HCT116 (cell line): ENCODE measurements around the gene TSC22D3. TPM values are rescaled to one million over a fixed set of nuclear protein-coding genes. Genes with fewer than 3 reads are reported as not detected.

Experiments used
- ATAC-seq: fragments of 200-7000 bp; cut with Tn5 transposase; 2 replicates; pipeline ENCODE4 v1.9.1; 2020; ENCODE audit warnings: mild to moderate bottlenecking, moderate library complexity
- BruUV-seq: library from RNA; stranded (reverse); fragments of 400-500 nt; replicated peaks from 2 replicates; lab custom pipeline; 2021; lab: Mats Ljungman, UMichigan
- CTCF ChIA-PET: fragments of 300-600 bp; sonication (Branson Sonifier 250); formaldehyde crosslinking; loops from one replicate; lab custom pipeline; 2021; ENCODE audit warnings: antibody characterized with exemption; lab: Charles Lee
- POLR2A ChIA-PET: fragments of 300-600, 350-600 bp; sonication (Branson Sonifier 250); formaldehyde crosslinking; loops from one replicate; lab custom pipeline; 2021; ENCODE audit warnings: antibody characterized with exemption; lab: Charles Lee
- RAD21 ChIA-PET, 2 experiments: fragments of 300-600 bp; sonication (Branson Sonifier 250); formaldehyde crosslinking; loops; one replicate each; lab custom pipeline; 2023; ENCODE audit warnings: low total read pairs in 2 of 2; ENCODE audit not compliant: uncharacterized antibody in 2 of 2, unreplicated experiment in 2 of 2, low non-redundant PET in 1 of 2; lab: Charles Lee
- DNase-seq: peaks from one replicate; pipeline ENCODE4 v3.0.0-alpha.2; 2010; ENCODE audit warnings: low read depth, low spot score
- H2AFZ ChIP-seq: fragments of 200-600 bp; shearing (Covaris generic), sonication (generic); 2 replicates; pipeline ENCODE4 v1.6.1; 2017; ENCODE audit warnings: low read depth, mixed run types, mixed read lengths, antibody characterized with exemption, low read length; ENCODE audit not compliant: poor library complexity, severe bottlenecking
- H3K27ac ChIP-seq: 2 replicates; pipeline ENCODE4 v1.5.1; 2012; ENCODE audit warnings: low read depth, low read length
- H3K27me3 ChIP-seq: fragments of 200-600 bp; sonication (generic); 2 replicates; pipeline ENCODE4 v1.6.1; 2016; ENCODE audit warnings: mixed run types, low read length, mixed read lengths; ENCODE audit not compliant: insufficient read depth
- H3K36me3 ChIP-seq, 2 experiments: fragments of 200-500 bp in 1 of 2; fragments of 200-600 bp in 1 of 2; sonication (Bioruptor generic) in 1 of 2; sonication (generic) in 1 of 2; 2 replicates each; pipeline versions ENCODE4 v1.5.1 to v1.6.1; 2014 to 2016; ENCODE audit warnings: low read length in 2 of 2, inconsistent platforms in 1 of 2, mixed read lengths in 1 of 2, mixed run types in 1 of 2; ENCODE audit not compliant: insufficient read depth in 2 of 2, control insufficient read depth in 1 of 2
- H3K4me1 ChIP-seq, 2 experiments: fragments of 200-600 bp in 1 of 2; sonication (generic) in 1 of 2; 2 replicates each; pipeline versions ENCODE4 v1.5.1 to v1.6.1; 2012 to 2017; ENCODE audit warnings: low read length in 2 of 2, inconsistent platforms in 1 of 2, mild to moderate bottlenecking in 1 of 2, mixed read lengths in 1 of 2, mixed run types in 1 of 2, moderate library complexity in 1 of 2; ENCODE audit not compliant: insufficient read depth in 2 of 2, control insufficient read depth in 1 of 2
- H3K4me2 ChIP-seq: fragments of 200-600 bp; sonication (generic); 2 replicates; pipeline ENCODE4 v1.6.1; 2017; ENCODE audit warnings: mixed run types, low read length, mixed read lengths
- H3K4me3 ChIP-seq, 2 experiments: fragments of 200-600 bp in 1 of 2; sonication (generic) in 1 of 2; replicated peaks in 1 of 2; 2 replicates each; pipeline ENCODE4 v1.5.1; 2011 to 2016; ENCODE audit warnings: low read length in 2 of 2, control low read depth in 1 of 2, low read depth in 1 of 2, mild to moderate bottlenecking in 1 of 2, mixed read lengths in 1 of 2, mixed run types in 1 of 2
- H3K79me2 ChIP-seq: fragments of 200-600 bp; sonication (generic); 2 replicates; pipeline ENCODE4 v1.6.1; 2017; ENCODE audit warnings: mild to moderate bottlenecking, mixed run types, low read length, moderate library complexity, mixed read lengths; ENCODE audit not compliant: insufficient read depth
- H3K9ac ChIP-seq: fragments of 200-600 bp; sonication (generic); 2 replicates; pipeline ENCODE4 v1.6.1; 2016; ENCODE audit warnings: low read length, mixed read lengths
- H3K9me2 ChIP-seq: fragments of 200-600 bp; sonication (generic), shearing (Covaris generic); 2 replicates; pipeline ENCODE4 v1.6.1; 2017; ENCODE audit warnings: mixed run types, mild to moderate bottlenecking, moderate library complexity; ENCODE audit not compliant: insufficient read depth
- H3K9me3 ChIP-seq, 2 experiments: fragments of 200-500 bp in 1 of 2; fragments of 200-600 bp in 1 of 2; sonication (Bioruptor generic) in 1 of 2; sonication (generic) in 1 of 2; 2 replicates each; pipeline ENCODE4 v1.6.1; 2014 to 2017; ENCODE audit warnings: low read length in 2 of 2, mixed read lengths in 2 of 2, inconsistent platforms in 1 of 2, low read depth in 1 of 2, mild to moderate bottlenecking in 1 of 2, mixed run types in 1 of 2, moderate library complexity in 1 of 2; ENCODE audit not compliant: control insufficient read depth in 1 of 2, insufficient read depth in 1 of 2
- H4K20me1 ChIP-seq: fragments of 200-600 bp; sonication (generic), shearing (Covaris generic); 2 replicates; pipeline ENCODE4 v1.6.1; 2017; ENCODE audit warnings: mixed run types, mild to moderate bottlenecking, moderate library complexity; ENCODE audit not compliant: insufficient read depth
- FOSL1 ChIP-seq: IDR thresholded peaks from 2 replicates; pipeline ENCODE4 v1.6.1; 2012; ENCODE audit warnings: low read depth
- intact Hi-C: fragments of 100-400 bp; cut with micrococcal nuclease; formaldehyde crosslinking; loops from 2 replicates; pipeline ENCODE4 v1.10.0; 2022
- total RNA-seq: library from RNA; stranded (reverse); gene quantifications from one replicate; pipeline ENCODE4 v1.2.1, GENCODE V29; 2021; ENCODE audit not compliant: unreplicated experiment
- TF ChIP-seq, protein P1 (sequence below), 3 experiments: fragments of 200-600 bp in 1 of 3; sonication (generic) in 1 of 3; IDR thresholded peaks in 2 of 3; conservative IDR thresholded peaks in 1 of 3; 2 replicates each; pipeline ENCODE4 v1.5.1; 2012 to 2017; ENCODE audit warnings: low read depth in 2 of 3, low read length in 2 of 3, antibody characterized with exemption in 1 of 3, borderline replicate concordance in 1 of 3, control low read depth in 1 of 3, mild to moderate bottlenecking in 1 of 3, mixed read lengths in 1 of 3, mixed run types in 1 of 3, moderate library complexity in 1 of 3; ENCODE audit not compliant: insufficient read depth in 1 of 3

The TSC22D3 gene
- total RNA-seq, 1 experiment from 2014 or later: 24.6 TPM

DNA sequence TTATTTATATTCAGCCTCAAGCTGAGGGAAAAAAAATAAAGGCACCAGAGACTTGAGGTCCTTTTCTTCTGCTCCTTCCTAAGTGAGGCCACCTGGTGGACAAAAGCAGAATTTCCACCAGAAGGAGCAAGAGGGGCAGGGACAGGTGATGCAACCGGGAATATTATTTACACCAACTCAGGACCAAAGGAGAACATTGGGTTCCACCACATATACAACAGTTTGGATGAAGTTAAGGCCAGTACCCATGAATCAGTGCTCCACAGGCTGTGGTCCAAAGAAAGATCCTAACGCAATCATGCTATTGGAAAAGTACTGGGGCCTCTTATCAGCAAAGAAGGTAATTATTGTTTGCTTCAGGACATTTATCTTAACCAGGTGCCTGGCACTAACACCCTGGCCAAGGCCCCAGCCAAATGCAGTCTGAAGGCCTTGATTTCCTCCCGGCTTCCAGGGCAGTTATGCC, 57.4 kb downstream of the TSC22D3 start:
- TF ChIP-seq FOSL1: no peak
- TF ChIP-seq, protein P1, sequence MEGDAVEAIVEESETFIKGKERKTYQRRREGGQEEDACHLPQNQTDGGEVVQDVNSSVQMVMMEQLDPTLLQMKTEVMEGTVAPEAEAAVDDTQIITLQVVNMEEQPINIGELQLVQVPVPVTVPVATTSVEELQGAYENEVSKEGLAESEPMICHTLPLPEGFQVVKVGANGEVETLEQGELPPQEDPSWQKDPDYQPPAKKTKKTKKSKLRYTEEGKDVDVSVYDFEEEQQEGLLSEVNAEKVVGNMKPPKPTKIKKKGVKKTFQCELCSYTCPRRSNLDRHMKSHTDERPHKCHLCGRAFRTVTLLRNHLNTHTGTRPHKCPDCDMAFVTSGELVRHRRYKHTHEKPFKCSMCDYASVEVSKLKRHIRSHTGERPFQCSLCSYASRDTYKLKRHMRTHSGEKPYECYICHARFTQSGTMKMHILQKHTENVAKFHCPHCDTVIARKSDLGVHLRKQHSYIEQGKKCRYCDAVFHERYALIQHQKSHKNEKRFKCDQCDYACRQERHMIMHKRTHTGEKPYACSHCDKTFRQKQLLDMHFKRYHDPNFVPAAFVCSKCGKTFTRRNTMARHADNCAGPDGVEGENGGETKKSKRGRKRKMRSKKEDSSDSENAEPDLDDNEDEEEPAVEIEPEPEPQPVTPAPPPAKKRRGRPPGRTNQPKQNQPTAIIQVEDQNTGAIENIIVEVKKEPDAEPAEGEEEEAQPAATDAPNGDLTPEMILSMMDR (IDR thresholded peaks at IDR 0.05 in 2 of 3, conservative IDR thresholded peaks at IDR 0.05 in 1 of 3; ENCODE audit: borderline replicate concordance in 1 of 3, insufficient read depth in 1 of 3, low read depth in 2 of 3, low read length in 2 of 3): peak in 2 of 3 experiments; percentile 61 to 63; a peak in 4 of 6 replicates
- Histone ChIP-seq H3K9me3 (no peaks in the 10 kb centered on the region), H3K4me2 (peak overlapping the region; percentile 40; the same call in 1 of the 2 replicates), H3K4me3 (no peak overlapping the region; a peak in 1 of 4 replicates), H3K79me2 (no peaks in the 10 kb centered on the region), H3K4me1 (peaks cover 13 to 16% of the 10 kb centered on the region in 2 experiments), H3K27me3 (no peaks in the 10 kb centered on the region), H3K9ac (no peak overlapping the region), H4K20me1 (no peaks in the 10 kb centered on the region), H2AFZ (no peak overlapping the region), H3K27ac (peak overlapping the region; percentile 39; the same call in 1 of the 2 replicates), H3K36me3 (no peaks in the 10 kb centered on the region), H3K9me2 (no peaks in the 10 kb centered on the region)
- ChIA-PET CTCF (interaction anchor here (0.9 to 1.8 kb wide), 3 partner anchors 11 to 176 kb away, joined by 3 to 10 read pairs (median 3); no protein-coding TSS in a partner anchor), POLR2A (interaction anchor here (1.2 to 2.5 kb wide), 3 partner anchors 14 to 282 kb away, joined by 3 to 9 read pairs (median 3); no protein-coding TSS in a partner anchor), RAD21 (interaction anchor here in 1 of 2 experiments (0.8 kb wide), 1 partner anchor 45 kb away, joined by 3 read pairs; no protein-coding TSS in a partner anchor)
- intact Hi-C loops: loop anchor here (1.0 to 10.0 kb wide), 2 partner anchors 45 to 57 kb away; partner anchors contain the start of genes NCBP2L and TSC22D3
- DNase-seq: peak; percentile 71
- peak; percentile 46 for ATAC-seq
- BruUV-seq: no TSS peak
